ENCODE measurements around the gene TRPM4.
"Not testable (repeated sequence)": the region's sequence is repeated elsewhere in the genome, so short reads cannot be mapped to it uniquely, and the experiment has no call there.

Gene TRPM4

DNA sequence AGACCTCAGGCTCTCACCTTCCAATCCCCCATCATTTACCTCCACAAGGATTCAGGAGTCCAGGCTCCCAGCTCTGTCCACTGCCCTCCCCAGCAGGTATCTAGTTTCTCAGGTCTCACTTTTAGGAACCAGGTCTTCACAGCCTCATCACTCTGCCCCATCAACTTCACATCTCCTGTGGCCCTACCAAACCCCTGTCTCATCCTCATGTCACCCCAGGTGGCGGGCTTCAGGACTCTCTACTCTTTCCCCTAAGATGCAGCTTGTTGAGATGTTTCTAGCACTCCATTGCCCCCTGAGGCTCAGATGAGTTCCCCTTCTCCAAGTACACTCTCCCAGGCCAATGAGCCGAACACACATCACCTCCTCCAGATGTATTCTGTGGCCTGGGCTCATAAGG, 36.7 kb upstream of the TRPM4 start:
- Histone ChIP-seq H3K4me2 (ENCODE audit: low read length) (no peak overlapping the region), H2AFZ (no peak overlapping the region), H3K27me3 (ENCODE audit: control insufficient read depth, insufficient read depth, low read length) (no peaks in the 10 kb centered on the region), H3K79me2 (no peaks in the 10 kb centered on the region), H3K4me3 (ENCODE audit: low read depth, low read length) (no peak overlapping the region), H3K4me1 (peaks cover 17% of the 10 kb centered on the region), H3K36me3 (ENCODE audit: control insufficient read depth, insufficient read depth, low read length) (no peaks in the 10 kb centered on the region), H3K27ac (no peak overlapping the region), H3K9ac (no peak overlapping the region), H3K9me3 (ENCODE audit: control insufficient read depth, low read length) (no peaks in the 10 kb centered on the region)
- TF ChIP-seq, protein P1, sequence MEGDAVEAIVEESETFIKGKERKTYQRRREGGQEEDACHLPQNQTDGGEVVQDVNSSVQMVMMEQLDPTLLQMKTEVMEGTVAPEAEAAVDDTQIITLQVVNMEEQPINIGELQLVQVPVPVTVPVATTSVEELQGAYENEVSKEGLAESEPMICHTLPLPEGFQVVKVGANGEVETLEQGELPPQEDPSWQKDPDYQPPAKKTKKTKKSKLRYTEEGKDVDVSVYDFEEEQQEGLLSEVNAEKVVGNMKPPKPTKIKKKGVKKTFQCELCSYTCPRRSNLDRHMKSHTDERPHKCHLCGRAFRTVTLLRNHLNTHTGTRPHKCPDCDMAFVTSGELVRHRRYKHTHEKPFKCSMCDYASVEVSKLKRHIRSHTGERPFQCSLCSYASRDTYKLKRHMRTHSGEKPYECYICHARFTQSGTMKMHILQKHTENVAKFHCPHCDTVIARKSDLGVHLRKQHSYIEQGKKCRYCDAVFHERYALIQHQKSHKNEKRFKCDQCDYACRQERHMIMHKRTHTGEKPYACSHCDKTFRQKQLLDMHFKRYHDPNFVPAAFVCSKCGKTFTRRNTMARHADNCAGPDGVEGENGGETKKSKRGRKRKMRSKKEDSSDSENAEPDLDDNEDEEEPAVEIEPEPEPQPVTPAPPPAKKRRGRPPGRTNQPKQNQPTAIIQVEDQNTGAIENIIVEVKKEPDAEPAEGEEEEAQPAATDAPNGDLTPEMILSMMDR (IDR thresholded peaks at IDR 0.05) = no peak

GRCh38 chr19:49121841-49122240, 35.8 kb upstream of the TRPM4 start:
- H3K4me2 ChIP-seq (ENCODE audit: low read length); H2AFZ ChIP-seq; H3K9me3 ChIP-seq (ENCODE audit: control insufficient read depth, low read length): not testable (repeated sequence)

DNA sequence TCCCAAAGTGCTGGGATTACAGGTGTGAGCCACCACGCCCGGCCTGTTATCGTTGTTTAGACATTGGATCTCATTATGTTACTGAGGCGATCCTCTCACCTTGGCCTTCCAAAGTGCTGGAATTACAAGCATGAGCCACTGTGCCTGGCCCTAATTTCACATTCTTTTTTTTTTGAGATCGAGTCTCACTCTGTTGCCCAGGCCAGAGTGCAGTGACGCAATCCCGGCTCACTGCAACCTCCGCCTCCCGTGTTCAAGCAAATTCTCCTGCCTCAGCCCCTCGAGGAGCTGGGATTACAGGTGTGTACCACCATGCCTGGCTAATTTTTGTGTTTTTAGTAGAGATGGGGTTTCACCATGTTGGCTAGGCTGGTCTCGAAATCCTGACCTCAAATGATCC, 34.3 kb upstream of the TRPM4 start:
- H3K27me3 ChIP-seq (ENCODE audit: control insufficient read depth, insufficient read depth, low read length); H3K9ac ChIP-seq; H3K36me3 ChIP-seq (ENCODE audit: control insufficient read depth, insufficient read depth, low read length); H3K27ac ChIP-seq; H3K4me3 ChIP-seq (ENCODE audit: low read depth, low read length); H3K9me3 ChIP-seq (ENCODE audit: control insufficient read depth, low read length); H3K4me2 ChIP-seq (ENCODE audit: low read length); H3K79me2 ChIP-seq; H2AFZ ChIP-seq: not testable (repeated sequence)
- peaks cover 13% of the 10 kb centered on the region for H3K4me1 ChIP-seq

More at GRCh38 chr19:49121841-49122240, 35.8 kb upstream of the TRPM4 start:
- H3K4me1 ChIP-seq = peaks cover 17% of the 10 kb centered on the region
- H3K36me3 ChIP-seq (ENCODE audit: control insufficient read depth, insufficient read depth, low read length); H3K27ac ChIP-seq; H3K27me3 ChIP-seq (ENCODE audit: control insufficient read depth, insufficient read depth, low read length); H3K9ac ChIP-seq; H3K4me3 ChIP-seq (ENCODE audit: low read depth, low read length); H3K79me2 ChIP-seq: not testable (repeated sequence)

- Histone ChIP-seq H3K27ac (no peak overlapping the region), H3K27me3 (ENCODE audit: control insufficient read depth, insufficient read depth, low read length) (no peaks in the 10 kb centered on the region), H3K4me1 (peaks cover 10% of the 10 kb centered on the region), H3K79me2 (peaks cover 2% of the 10 kb centered on the region), H3K4me2 (ENCODE audit: low read length) (no peak overlapping the region), H3K9ac (no peak overlapping the region), H3K9me3 (ENCODE audit: control insufficient read depth, low read length) (no peaks in the 10 kb centered on the region), H2AFZ (no peak overlapping the region), H3K36me3 (ENCODE audit: control insufficient read depth, insufficient read depth, low read length) (no peaks in the 10 kb centered on the region), H3K4me3 (ENCODE audit: low read depth, low read length) (no peak overlapping the region)
- TF ChIP-seq, protein P1 (IDR thresholded peaks at IDR 0.05) = no peak
Measured at GRCh38 chr19:49125025-49125731, 32.4 kb upstream of the TRPM4 start.

- H3K79me2 ChIP-seq = peaks cover 2% of the 10 kb centered on the region
- no peak overlapping the region for H2AFZ ChIP-seq
- TF ChIP-seq, protein P1 (IDR thresholded peaks at IDR 0.05) = no peak
- H3K27me3 ChIP-seq (ENCODE audit: control insufficient read depth, insufficient read depth, low read length) = no peaks in the 10 kb centered on the region
- no peak overlapping the region for H3K27ac ChIP-seq
- no peak overlapping the region for H3K4me2 ChIP-seq (ENCODE audit: low read length)
- H3K4me1 ChIP-seq = peaks cover 2% of the 10 kb centered on the region
- no peaks in the 10 kb centered on the region for H3K36me3 ChIP-seq (ENCODE audit: control insufficient read depth, insufficient read depth, low read length)
- H3K4me3 ChIP-seq (ENCODE audit: low read depth, low read length) = no peak overlapping the region
- H3K9ac ChIP-seq = no peak overlapping the region
- H3K9me3 ChIP-seq (ENCODE audit: control insufficient read depth, low read length) = no peaks in the 10 kb centered on the region
Measured at GRCh38 chr19:49126575-49126974, 31.0 kb upstream of the TRPM4 start.

GRCh38 chr19:49127225-49127624, 30.4 kb upstream of the TRPM4 start:
- H3K79me2 ChIP-seq; H3K36me3 ChIP-seq (ENCODE audit: control insufficient read depth, insufficient read depth, low read length); H3K4me1 ChIP-seq; H3K27me3 ChIP-seq (ENCODE audit: control insufficient read depth, insufficient read depth, low read length); H3K4me2 ChIP-seq (ENCODE audit: low read length); H3K9ac ChIP-seq; H3K9me3 ChIP-seq (ENCODE audit: control insufficient read depth, low read length): not testable (repeated sequence)
- Histone ChIP-seq H2AFZ (peak overlapping the region; percentile 97), H3K27ac (peak overlapping the region; percentile 62), H3K4me3 (ENCODE audit: low read depth, low read length) (peak overlapping the region; percentile 31)
